Measurements from ENCODE around the gene MS4A12. TPM values are rescaled to one million over a fixed set of nuclear protein-coding genes. Genes with fewer than 3 reads are reported as not detected.

Gene MS4A12
- total RNA-seq, 1 experiment from 2014 or later = not detected

GRCh38 chr11:60457576-60457975 lies 35.0 kb upstream of the MS4A12 start:
- H3K36me3 Mint-ChIP-seq (ENCODE audit: insufficient read depth in 1 of 3, low read depth in 3 of 3) = no peaks in the 10 kb centered on the region
- Histone ChIP-seq H2BK15ac (ENCODE audit: low read depth, low read length) (no peak overlapping the region), H3K14ac (ENCODE audit: insufficient read depth, low read length) (no peak overlapping the region), H2BK5ac (ENCODE audit: insufficient read length, low read length) (no peak overlapping the region), H2AFZ (ENCODE audit: low read length) (no peak overlapping the region), H3K18ac (ENCODE audit: insufficient read length, low read depth, low read length) (no peak overlapping the region), H3T11ph (ENCODE audit: low read length) (no peak overlapping the region), H3K9me3 (ENCODE audit: control insufficient read depth, low read depth, low read length) (no peaks in the 10 kb centered on the region), H3K23ac (ENCODE audit: insufficient read length, low read depth, low read length) (no peak overlapping the region), H2BK12ac (ENCODE audit: insufficient read length, low read depth, low read length) (no peak overlapping the region), H2AK5ac (ENCODE audit: insufficient read length, low read length) (no peak overlapping the region), H2BK120ac (ENCODE audit: low read depth, low read length, poor library complexity, severe bottlenecking) (no peak overlapping the region), H3K9ac (ENCODE audit: extremely low read depth, insufficient read length, low read length) (no peak overlapping the region), H3K23me2 (ENCODE audit: insufficient read length, low read depth, low read length, poor library complexity, severe bottlenecking) (no peaks in the 10 kb centered on the region), H4K8ac (replicated peaks; ENCODE audit: insufficient read length, low read depth, low read length) (no peak overlapping the region), H3K4me1 (ENCODE audit: insufficient read depth, low read length) (no peaks in the 10 kb centered on the region), H3K79me1 (ENCODE audit: insufficient read depth, low read depth, low read length, poor library complexity, severe bottlenecking) (no peaks in the 10 kb centered on the region), H4K20me1 (ENCODE audit: control insufficient read depth, insufficient read depth, insufficient read length) (no peaks in the 10 kb centered on the region), H3K56ac (ENCODE audit: insufficient read length, low read depth, low read length) (no peak overlapping the region), H4K91ac (ENCODE audit: insufficient read length, low read depth, low read length) (no peak overlapping the region), H3K4ac (ENCODE audit: low read depth, low read length) (no peak overlapping the region), H4K5ac (ENCODE audit: insufficient read length, low read depth, low read length) (no peak overlapping the region), H3K27me3 (ENCODE audit: insufficient read depth, low read length) (no peaks in the 10 kb centered on the region), H3K79me2 (ENCODE audit: insufficient read depth, low read length) (no peaks in the 10 kb centered on the region), H3K27ac (ENCODE audit: insufficient read length, low read depth, low read length) (no peak overlapping the region), H2BK20ac (ENCODE audit: low read depth, low read length, poor library complexity, severe bottlenecking) (no peak overlapping the region), H3K4me2 (ENCODE audit: insufficient read depth, insufficient read length, low read length) (no peak overlapping the region)
- 0 out of 4 replicates have a peak, but pooled peaks cover 0 to 2% of the 10 kb centered on the region in 2 experiments for H3K4me1 Mint-ChIP-seq
- H3K9me3 Mint-ChIP-seq = no peaks in the 10 kb centered on the region
- DNase-seq = no peak
- TF ChIP-seq, protein P1, sequence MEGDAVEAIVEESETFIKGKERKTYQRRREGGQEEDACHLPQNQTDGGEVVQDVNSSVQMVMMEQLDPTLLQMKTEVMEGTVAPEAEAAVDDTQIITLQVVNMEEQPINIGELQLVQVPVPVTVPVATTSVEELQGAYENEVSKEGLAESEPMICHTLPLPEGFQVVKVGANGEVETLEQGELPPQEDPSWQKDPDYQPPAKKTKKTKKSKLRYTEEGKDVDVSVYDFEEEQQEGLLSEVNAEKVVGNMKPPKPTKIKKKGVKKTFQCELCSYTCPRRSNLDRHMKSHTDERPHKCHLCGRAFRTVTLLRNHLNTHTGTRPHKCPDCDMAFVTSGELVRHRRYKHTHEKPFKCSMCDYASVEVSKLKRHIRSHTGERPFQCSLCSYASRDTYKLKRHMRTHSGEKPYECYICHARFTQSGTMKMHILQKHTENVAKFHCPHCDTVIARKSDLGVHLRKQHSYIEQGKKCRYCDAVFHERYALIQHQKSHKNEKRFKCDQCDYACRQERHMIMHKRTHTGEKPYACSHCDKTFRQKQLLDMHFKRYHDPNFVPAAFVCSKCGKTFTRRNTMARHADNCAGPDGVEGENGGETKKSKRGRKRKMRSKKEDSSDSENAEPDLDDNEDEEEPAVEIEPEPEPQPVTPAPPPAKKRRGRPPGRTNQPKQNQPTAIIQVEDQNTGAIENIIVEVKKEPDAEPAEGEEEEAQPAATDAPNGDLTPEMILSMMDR (conservative IDR thresholded peaks at IDR 0.05) = no peak
- no peaks in the 10 kb centered on the region; the same call in none of the 2 replicates for H3K27me3 Mint-ChIP-seq (ENCODE audit: low read depth)
- no peak overlapping the region for H3K4me3 Mint-ChIP-seq
- WGBS (ENCODE audit: extremely low coverage, insufficient read length, low lambda C conversion rate) = no CpG with 5 or more reads among the region's 3 CpGs
- no peak overlapping the region for H3K27ac Mint-ChIP-seq

Data from H9 (cell line).